Activated T-cell treated with anti-CD3 and anti-CD28 coated beads, Interleukin-2, amount 50 U/mL, for 4 hours (primary cell): ENCODE measurements around the gene PTPRH. TPM values are rescaled to one million over a fixed set of nuclear protein-coding genes. Genes with fewer than 3 reads are reported as not detected.

Experiments
- ATAC-seq, 2 donors: fragments of 200-7000 bp; cut with Tn5 transposase; one replicate each; pipeline ENCODE4 v1.10.0; 2021
- DNase-seq: peaks from one replicate; pipeline ENCODE4 v3.0.0-alpha.2; 2020
- H3K27me3 Mint-ChIP-seq: one replicate; pipeline ENCODE4 v1.8.0; 2021; ENCODE audit warnings: low read depth, mixed read lengths
- H3K36me3 Mint-ChIP-seq: one replicate; pipeline ENCODE4 v1.8.0; 2022; ENCODE audit warnings: mixed read lengths; ENCODE audit not compliant: insufficient read depth
- H3K4me1 Mint-ChIP-seq: one replicate; pipeline ENCODE4 v1.8.0; 2021; ENCODE audit warnings: low read depth, mixed read lengths
- H3K4me3 Mint-ChIP-seq: one replicate; pipeline ENCODE4 v1.8.0; 2021; ENCODE audit warnings: mild to moderate bottlenecking, moderate library complexity, mixed read lengths
- H3K9me3 Mint-ChIP-seq: one replicate; pipeline ENCODE4 v1.8.0; 2021; ENCODE audit warnings: mixed read lengths
- total RNA-seq, 3 donors: library from RNA; stranded (reverse); gene quantifications; one replicate each; pipeline ENCODE4 v1.2.1, GENCODE V29; 2021

Gene PTPRH
- total RNA-seq, 3 donors from 2014 or later: 0.11 to 0.38 (median 0.11) TPM

- no peak for DNase-seq
- Mint-ChIP-seq H3K9me3 (no peaks in the 10 kb centered on the region), H3K36me3 (no peaks in the 10 kb centered on the region), H3K4me3 (no peak overlapping the region), H3K4me1 (peaks cover 3% of the 10 kb centered on the region), H3K27me3 (peaks cover 16% of the 10 kb centered on the region)
- no peak for ATAC-seq
Observed at GRCh38 chr19:55193481-55193880, 15.8 kb downstream of the PTPRH start.

DNA sequence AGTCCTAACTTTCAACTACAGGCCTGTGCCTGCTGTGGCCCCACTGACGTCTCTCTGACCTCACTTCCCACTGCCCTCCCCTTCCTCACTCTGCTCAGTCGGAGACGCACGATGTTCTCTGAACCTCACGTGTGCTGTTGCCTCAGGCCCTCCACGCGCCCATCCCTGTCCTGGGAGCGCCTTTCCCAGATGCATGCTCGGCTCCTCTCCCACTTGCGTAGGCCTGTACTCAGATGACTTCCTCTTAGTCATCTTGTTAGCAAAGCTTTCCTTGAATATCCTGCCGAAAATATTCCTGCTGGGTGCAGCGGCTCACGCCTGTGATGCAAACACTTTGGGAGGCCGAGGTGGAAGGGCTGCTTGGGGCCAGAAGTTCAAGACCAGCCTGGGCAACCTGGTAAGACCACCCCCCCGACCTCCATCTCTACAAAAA, 19.9 kb downstream of the PTPRH start:
- DNase-seq (no peak), ATAC-seq (no peak)
- Mint-ChIP-seq H3K9me3 (no peaks in the 10 kb centered on the region), H3K4me1 (peaks cover 4% of the 10 kb centered on the region), H3K36me3 (no peaks in the 10 kb centered on the region), H3K27me3 (peaks cover 23% of the 10 kb centered on the region), H3K4me3 (no peak overlapping the region)

DNA sequence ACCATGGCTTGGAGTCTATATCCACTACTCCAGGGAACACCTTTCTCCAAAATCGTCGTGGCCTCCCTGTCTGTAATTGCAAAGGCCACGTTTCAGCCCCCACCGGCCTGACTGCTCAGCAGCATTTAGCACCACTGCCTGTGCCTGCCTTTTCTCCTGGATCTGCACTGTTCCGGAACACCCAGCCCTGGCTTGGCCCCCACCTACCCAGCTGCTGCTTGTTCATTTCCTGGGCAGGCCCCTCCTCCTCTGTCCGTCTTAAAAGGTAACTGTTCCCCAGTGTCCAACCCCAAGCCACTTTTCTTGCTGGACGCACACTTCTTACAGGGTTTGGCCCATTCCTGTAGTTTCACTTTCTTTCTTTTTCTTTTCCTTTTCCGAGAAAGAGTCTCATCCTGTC, 20.7 kb downstream of the PTPRH start:
- Mint-ChIP-seq H3K4me3 (no peak overlapping the region), H3K9me3 (no peaks in the 10 kb centered on the region), H3K27me3 (peaks cover 23% of the 10 kb centered on the region), H3K36me3 (no peaks in the 10 kb centered on the region), H3K4me1 (peaks cover 4% of the 10 kb centered on the region)
- DNase-seq: no peak
- ATAC-seq: no peak

DNA sequence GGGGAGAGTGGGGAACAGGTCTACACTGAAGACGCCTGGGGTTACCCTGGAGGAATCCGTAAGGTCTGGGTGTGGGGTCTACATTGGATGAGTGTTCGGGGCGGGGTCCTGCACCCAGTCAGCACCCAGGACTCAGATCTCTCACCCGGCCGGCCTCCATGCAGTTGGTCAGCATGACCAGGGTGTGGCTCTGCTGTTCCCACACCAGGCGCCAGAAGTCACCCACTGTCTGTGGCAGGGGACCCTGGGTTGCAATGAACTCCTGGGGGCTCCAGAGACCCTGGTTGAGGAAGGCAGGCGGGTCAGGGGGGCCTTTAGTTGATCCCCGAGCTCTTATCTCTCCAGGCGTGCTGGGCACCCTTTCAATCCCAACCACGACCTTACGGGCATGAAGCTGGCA, 23.2 kb downstream of the PTPRH start:
- peaks cover 32% of the 10 kb centered on the region for H3K27me3 Mint-ChIP-seq
- DNase-seq: no peak
- ATAC-seq: no peak
- H3K4me3 Mint-ChIP-seq: no peak overlapping the region
- H3K36me3 Mint-ChIP-seq: no peaks in the 10 kb centered on the region
- H3K4me1 Mint-ChIP-seq: peaks cover 4% of the 10 kb centered on the region
- H3K9me3 Mint-ChIP-seq: no peaks in the 10 kb centered on the region

DNA sequence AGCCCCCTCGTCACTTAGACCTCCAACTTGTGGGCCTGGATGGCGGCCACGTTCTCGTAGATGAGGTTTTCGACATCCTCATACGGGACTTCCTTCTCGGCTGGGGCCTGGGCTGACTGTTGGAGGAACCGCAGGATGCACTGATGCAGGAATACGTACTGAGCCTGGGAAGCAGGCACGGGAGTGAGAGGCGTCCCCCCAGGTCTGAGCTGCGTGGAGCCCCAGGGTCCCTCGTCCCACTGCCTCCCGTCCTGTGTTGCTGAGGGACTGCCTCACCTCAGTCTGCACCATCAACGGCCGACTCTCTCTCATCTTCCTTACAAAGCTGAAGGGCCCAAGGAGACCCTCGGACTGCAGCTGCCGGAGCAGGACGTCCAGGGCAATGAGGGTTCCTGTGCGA, 27.6 kb downstream of the PTPRH start:
- Mint-ChIP-seq H3K9me3 (no peaks in the 10 kb centered on the region), H3K27me3 (peaks cover 65% of the 10 kb centered on the region), H3K4me1 (peaks cover 20% of the 10 kb centered on the region), H3K4me3 (no peak overlapping the region), H3K36me3 (no peaks in the 10 kb centered on the region)
- ATAC-seq (no peak), DNase-seq (no peak)

DNA sequence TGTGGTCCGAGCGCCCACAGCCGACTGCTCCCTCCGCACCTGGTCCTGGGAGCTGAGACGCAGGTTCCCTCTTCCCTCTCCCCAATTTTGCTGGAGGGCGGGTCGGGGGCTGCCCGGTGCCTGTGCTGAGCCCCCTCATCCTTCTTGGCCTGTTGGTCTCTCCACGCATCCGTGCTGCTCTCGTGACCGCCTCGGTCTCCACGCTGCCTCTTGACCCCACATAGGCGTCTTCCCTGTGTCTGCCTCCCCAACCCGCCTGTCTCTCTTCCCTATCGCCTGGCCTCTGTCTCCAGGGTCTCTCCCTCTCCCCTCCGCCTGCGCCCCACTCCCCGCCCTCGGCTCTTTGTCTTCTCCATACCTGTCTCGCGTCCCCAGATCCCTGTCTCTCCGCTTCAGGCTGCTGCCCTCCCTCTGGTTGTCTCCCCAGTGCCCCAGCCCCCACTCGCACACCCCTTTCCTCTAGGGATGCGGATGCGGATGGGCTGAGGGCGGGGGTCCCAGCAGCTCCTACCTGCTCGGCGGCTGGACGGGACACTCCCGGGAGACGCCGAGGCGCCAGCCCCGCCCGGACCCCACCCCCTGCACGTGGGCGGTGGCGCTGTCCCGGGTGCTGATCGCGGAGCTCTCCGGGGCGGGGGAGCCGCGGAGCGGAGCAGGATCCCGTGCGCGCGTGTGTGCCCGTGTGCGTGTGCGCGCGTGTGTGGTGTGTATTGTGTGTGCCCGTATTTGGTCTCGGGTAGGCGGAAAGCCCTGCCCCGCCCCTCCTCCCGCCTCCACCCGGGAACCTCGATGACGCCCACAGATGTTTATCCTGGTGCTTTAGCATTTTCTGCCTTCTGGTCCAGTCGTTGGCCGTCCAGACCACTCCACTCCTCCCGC, 29.5 kb downstream of the PTPRH start, which contains the start of gene SYT5:
TSS of gene SYT5 (minus strand) at position 684 of the 879 bp plus-strand sequence. CDS start 1,248 bp downstream, outside the sequence.
- Mint-ChIP-seq H3K4me1 (peaks cover 20% of the 10 kb centered on the region), H3K36me3 (no peaks in the 10 kb centered on the region), H3K27me3 (peaks cover 70% of the 10 kb centered on the region), H3K4me3 (peak within 1 kb of the TSS; percentile 73), H3K9me3 (no peaks in the 10 kb centered on the region)
- ATAC-seq (peak; percentile 58 to 66), DNase-seq (peak; percentile 54)

DNA sequence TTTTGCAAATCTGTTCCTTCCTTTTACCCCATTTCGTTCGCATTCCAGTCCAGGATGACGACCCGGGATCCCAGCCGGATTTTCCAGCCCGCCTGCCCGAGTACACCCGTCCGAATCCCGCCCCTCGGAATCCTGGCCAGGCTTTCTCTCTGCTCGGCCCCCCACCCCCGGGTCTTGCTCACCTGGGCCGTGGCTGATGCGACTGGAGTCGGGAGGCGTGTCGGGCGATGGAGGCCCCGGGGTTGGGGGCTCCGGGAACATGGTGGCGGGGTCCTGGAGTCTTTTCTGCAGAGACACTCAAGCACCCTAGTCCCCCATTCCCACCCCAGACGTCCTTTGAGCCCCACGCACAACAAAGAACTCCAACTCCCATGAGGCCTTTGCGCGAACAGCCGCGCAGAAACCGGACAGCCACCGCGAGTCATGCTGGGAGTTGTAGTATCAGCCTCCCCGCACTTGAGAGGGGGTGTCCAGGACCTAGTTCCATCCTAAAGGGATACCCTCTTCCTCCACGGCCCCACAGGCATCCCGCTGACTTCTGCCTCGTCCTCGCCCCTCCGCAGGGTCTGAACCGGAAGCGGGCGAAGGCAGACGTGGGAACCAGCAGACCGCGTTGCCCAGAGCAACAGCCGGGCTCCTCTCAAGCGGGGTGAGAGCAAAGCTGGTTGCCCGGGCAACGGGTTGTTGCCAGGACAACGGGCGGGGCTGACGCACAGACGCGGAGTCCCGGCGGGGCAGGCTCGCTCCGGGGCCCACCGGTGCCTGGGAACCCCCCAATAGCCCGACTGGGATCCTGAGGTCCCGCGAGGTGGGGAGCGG, 30.3 kb downstream of the PTPRH start:
- Mint-ChIP-seq H3K4me1 (peaks cover 27% of the 10 kb centered on the region), H3K9me3 (no peaks in the 10 kb centered on the region), H3K36me3 (no peaks in the 10 kb centered on the region), H3K27me3 (peaks cover 74% of the 10 kb centered on the region), H3K4me3 (peak overlapping the region; percentile 73)
- ATAC-seq (peak; percentile 87), DNase-seq (peak; percentile 85)

DNA sequence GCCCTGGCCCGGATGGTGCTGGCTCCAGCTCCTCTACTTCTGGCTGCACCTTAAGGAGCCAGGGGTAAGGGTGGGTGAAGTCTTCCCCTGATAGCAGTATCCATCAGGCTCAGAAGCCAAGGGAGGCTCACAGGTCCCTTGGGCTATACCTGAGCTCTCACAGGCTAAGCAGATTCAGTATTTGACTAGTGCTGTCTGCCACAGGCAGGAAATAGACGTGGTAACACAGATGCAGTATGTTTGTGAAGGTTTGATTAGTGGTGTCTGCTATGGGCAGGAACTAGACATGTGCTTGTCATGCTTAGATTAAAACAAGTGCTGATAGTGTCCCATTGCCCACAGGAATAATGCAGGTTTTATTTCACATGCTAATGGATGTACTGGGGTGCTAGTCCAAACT, 33.2 kb downstream of the PTPRH start:
- DNase-seq: no peak
- H3K36me3 Mint-ChIP-seq: no peaks in the 10 kb centered on the region
- H3K4me1 Mint-ChIP-seq: peaks cover 36% of the 10 kb centered on the region
- no peaks in the 10 kb centered on the region for H3K9me3 Mint-ChIP-seq
- H3K4me3 Mint-ChIP-seq: no peak overlapping the region
- peaks cover 79% of the 10 kb centered on the region for H3K27me3 Mint-ChIP-seq
- no peak for ATAC-seq

DNA sequence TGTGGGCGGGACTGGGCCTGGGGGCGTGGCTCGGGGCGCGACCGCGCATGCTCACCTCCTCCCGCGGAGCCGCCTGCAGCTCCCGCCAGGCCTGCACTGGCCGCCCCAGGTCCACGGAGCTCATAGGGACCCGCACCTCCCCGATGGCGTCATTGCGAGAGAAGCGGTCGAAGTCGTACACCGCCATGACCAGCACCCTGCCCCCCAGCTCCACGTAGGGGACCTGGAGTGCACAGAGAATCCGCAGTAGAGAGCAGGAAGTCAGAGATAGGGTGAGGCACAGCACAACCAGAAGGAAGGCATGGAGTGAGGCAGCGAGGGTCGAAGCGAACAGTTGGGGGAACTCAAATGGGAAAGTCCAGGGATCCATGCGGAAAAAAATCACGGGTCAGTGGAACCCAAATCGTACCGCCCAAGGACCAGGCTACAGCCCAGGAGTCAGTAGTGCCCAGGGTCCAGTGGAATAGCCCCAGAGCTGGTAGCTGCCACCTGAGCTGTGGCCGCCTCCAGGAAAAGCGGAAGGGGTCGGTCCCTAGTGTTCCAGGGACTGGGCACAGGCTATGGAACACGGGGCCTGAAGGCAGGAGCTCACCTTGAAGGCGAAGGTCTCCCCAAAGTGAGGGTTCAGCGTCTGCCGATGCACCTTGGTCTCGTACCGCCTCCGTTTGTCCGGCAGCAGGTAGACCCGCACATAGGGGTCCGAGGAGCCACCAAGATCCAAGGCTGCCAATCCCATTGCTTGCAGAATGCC, 34.0 kb downstream of the PTPRH start:
- H3K4me1 Mint-ChIP-seq: peaks cover 31% of the 10 kb centered on the region
- H3K27me3 Mint-ChIP-seq: peaks cover 78% of the 10 kb centered on the region
- no peak for ATAC-seq
- no peak for DNase-seq
- H3K36me3 Mint-ChIP-seq: no peaks in the 10 kb centered on the region
- H3K9me3 Mint-ChIP-seq: no peaks in the 10 kb centered on the region
- no peak overlapping the region for H3K4me3 Mint-ChIP-seq

DNA sequence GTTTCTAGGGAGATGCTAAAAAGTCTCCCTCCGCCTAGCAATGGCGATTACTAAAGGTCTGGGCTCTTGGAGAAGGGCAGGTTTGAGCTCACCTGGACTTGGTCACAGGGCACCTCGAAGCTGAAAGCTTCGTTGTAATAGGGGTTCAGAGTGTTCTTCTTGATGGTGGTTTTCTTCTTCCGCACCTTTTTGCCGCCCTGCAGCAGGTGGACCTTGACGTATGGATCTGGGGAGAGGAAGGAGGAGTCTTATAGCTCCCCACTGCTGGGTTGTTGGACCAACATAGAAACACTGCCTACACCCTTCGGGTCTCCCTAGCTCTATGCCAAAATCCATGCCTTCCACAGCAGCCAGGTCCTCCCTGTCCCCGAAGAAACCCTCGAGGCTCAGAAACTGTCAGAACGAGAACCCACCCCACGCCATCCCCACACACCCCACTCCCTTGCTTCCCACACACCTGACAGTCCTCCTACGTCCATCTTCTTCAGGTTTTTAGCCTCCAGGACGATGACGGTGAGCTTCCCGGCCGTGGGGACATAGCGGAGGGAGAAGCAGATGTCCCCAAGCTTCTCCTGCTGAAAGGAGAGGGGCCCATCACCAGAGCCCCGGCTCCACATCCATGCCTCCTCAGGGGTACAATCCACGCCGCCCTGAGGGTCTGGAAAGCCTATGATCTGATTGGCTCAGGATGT, 34.7 kb downstream of the PTPRH start:
- H3K4me3 Mint-ChIP-seq: no peak overlapping the region
- no peak for DNase-seq

GRCh38 chr19:55173714-55174409, 35.4 kb downstream of the PTPRH start:
- peaks cover 81% of the 10 kb centered on the region for H3K27me3 Mint-ChIP-seq
- ATAC-seq (peak; percentile 55 to 60), DNase-seq (no peak)
- H3K36me3 Mint-ChIP-seq: no peaks in the 10 kb centered on the region
- peaks cover 21% of the 10 kb centered on the region for H3K4me1 Mint-ChIP-seq
- peak overlapping the region; percentile 24 for H3K4me3 Mint-ChIP-seq
- H3K9me3 Mint-ChIP-seq: no peaks in the 10 kb centered on the region

More for the DNA sequence above, 34.7 kb downstream of the PTPRH start:
- Mint-ChIP-seq H3K9me3 (no peaks in the 10 kb centered on the region), H3K36me3 (no peaks in the 10 kb centered on the region), H3K4me1 (peaks cover 26% of the 10 kb centered on the region), H3K27me3 (peaks cover 78% of the 10 kb centered on the region)
- ATAC-seq: no peak

DNA sequence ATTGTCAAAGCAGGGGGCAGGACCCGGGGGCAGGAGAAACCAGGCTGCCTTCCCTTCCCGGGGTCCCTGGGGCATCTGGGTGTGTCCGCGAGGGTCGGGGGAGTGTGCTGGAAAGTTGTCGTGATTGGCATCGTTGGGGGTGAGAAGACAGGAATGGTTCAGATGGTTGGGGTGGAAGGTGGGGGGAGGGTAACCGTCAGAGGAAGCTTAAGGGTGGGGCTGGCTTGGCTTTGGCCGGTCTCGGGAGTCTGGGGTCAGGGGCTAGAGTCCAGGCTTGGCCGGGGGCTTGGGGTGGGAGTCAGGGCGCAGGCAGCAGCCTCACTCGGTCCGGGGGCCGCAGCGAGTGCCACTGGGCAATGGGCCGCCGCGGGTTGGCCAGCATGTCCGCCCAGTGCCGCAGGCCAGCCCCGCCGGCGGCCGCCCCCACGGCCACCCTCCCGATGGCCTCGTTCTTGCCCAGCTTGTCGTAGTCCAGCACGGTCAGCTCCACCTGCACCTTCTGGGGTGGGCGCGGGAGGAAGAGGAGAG, 36.1 kb downstream of the PTPRH start:
- DNase-seq (no peak), ATAC-seq (peak in 1 of 2 donors; percentile 8)
- no peaks in the 10 kb centered on the region for H3K36me3 Mint-ChIP-seq
- H3K9me3 Mint-ChIP-seq: no peaks in the 10 kb centered on the region
- peaks cover 76% of the 10 kb centered on the region for H3K27me3 Mint-ChIP-seq
- H3K4me3 Mint-ChIP-seq: peak overlapping the region; percentile 13
- H3K4me1 Mint-ChIP-seq: peaks cover 16% of the 10 kb centered on the region

GRCh38 chr19:55172741-55173140, 36.6 kb downstream of the PTPRH start:
- Mint-ChIP-seq H3K9me3 (no peaks in the 10 kb centered on the region), H3K27me3 (peaks cover 74% of the 10 kb centered on the region), H3K4me1 (peaks cover 16% of the 10 kb centered on the region), H3K4me3 (peak overlapping the region; percentile 9), H3K36me3 (no peaks in the 10 kb centered on the region)
- DNase-seq: no peak
- ATAC-seq: no peak
